Calu3 (cell line): ENCODE results near the gene G3BP2. TPM values are rescaled to one million over a fixed set of nuclear protein-coding genes. Genes with fewer than 3 reads are reported as not detected.
A peak's percentile ranks its signal among the peaks of the same experiment; 100 is the strongest.
"Not testable (repeated sequence)": the region's sequence is repeated elsewhere in the genome, so short reads cannot be mapped to it uniquely, and the experiment has no call there.

Experiments used
- Bru-seq: library from RNA; stranded (reverse); fragments of 400-500 nt; gene quantifications from one replicate; lab custom pipeline; 2021; lab: Mats Ljungman, UMichigan
- BruChase-seq, 2 experiments: library from RNA; stranded (reverse); fragments of 400-500 nt; gene quantifications; one replicate each; lab custom pipeline; 2021; lab: Mats Ljungman, UMichigan
- BruUV-seq: library from RNA; stranded (reverse); fragments of 400-500 nt; replicated peaks from 2 replicates; lab custom pipeline; 2021; lab: Mats Ljungman, UMichigan
- CTCF ChIA-PET: fragments of 300-600 bp; sonication (Branson Sonifier 250); formaldehyde crosslinking; loops from one replicate; lab custom pipeline; 2022; ENCODE audit warnings: antibody characterized with exemption; lab: Charles Lee
- DNase-seq: peaks from one replicate; pipeline ENCODE4 v3.0.0; 2022
- H3K27ac Mint-ChIP-seq: one replicate; pipeline ENCODE4 v1.8.0; 2022; ENCODE audit warnings: mixed read lengths; ENCODE audit not compliant: unreplicated experiment
- H3K27me3 Mint-ChIP-seq: one replicate; pipeline ENCODE4 v1.8.0; 2022; ENCODE audit warnings: mixed read lengths; ENCODE audit not compliant: unreplicated experiment
- H3K36me3 Mint-ChIP-seq: one replicate; pipeline ENCODE4 v1.8.0; 2022; ENCODE audit warnings: mild to moderate bottlenecking, moderate library complexity, mixed read lengths; ENCODE audit not compliant: insufficient read depth, unreplicated experiment
- H3K4me1 Mint-ChIP-seq: one replicate; pipeline ENCODE4 v1.8.0; 2022; ENCODE audit warnings: mild to moderate bottlenecking, low read depth, mixed read lengths; ENCODE audit not compliant: unreplicated experiment
- H3K4me3 Mint-ChIP-seq: one replicate; pipeline ENCODE4 v1.8.0; 2022; ENCODE audit warnings: mild to moderate bottlenecking, low read depth, moderate library complexity, mixed read lengths; ENCODE audit not compliant: unreplicated experiment
- H3K9me3 Mint-ChIP-seq: one replicate; pipeline ENCODE4 v1.8.0; 2022; ENCODE audit warnings: low read depth, mixed read lengths; ENCODE audit not compliant: unreplicated experiment
- CTCF ChIP-seq: fragments of 200-600 bp; IDR thresholded peaks from one replicate; pipeline ENCODE4 v1.8.0; 2022; ENCODE audit warnings: antibody characterized with exemption; ENCODE audit not compliant: unreplicated experiment
- intact Hi-C: fragments of 100-400 bp; cut with micrococcal nuclease; formaldehyde crosslinking; loops from one replicate; pipeline ENCODE4 v1.10.0; 2022; ENCODE audit not compliant: unreplicated experiment
- long read RNA-seq: library from polyadenylated mRNA; stranded (forward); transcript quantifications from one replicate; pipeline ENCODE4 v2.0.0, GENCODE V29; 2022
- total RNA-seq: library from RNA; stranded (reverse); gene quantifications from 2 replicates; pipeline ENCODE4 v1.2.3, GENCODE V29; 2022

Gene G3BP2
- total RNA-seq (122 and 128 TPM in 2 replicates), Bru-seq, nascent RNA (percentile 94 among the genes with signal in this experiment), BruChase-seq, experiment 1, labeled RNA remaining after a 6-hour chase (percentile 96 among the genes with signal in this experiment), BruChase-seq, experiment 2, labeled RNA remaining after a 2-hour chase (percentile 95 among the genes with signal in this experiment)
- long read RNA-seq, full-length matches to known transcripts, result 86 of 106 reads
- long read RNA-seq, partial matches to known transcripts, result 0 of 106 reads
- long read RNA-seq, other reads (novel, unspliced or antisense), result 20 of 106 reads

GRCh38 chr4:75673027-75673958 is at the start of gene G3BP2:
Gene G3BP2, minus strand, starts transcription at chr4:75673411. Its CDS starts 11,386 bp downstream, at chr4:75662025.
- H3K4me3 Mint-ChIP-seq, result peak within 1 kb of the TSS; percentile 99
- H3K27me3 Mint-ChIP-seq, result no peaks in the 10 kb centered on the region
- no peak for TF ChIP-seq CTCF
- peaks cover 32% of the 10 kb centered on the region for H3K36me3 Mint-ChIP-seq
- DNase-seq, result peak; percentile 92
- CTCF ChIA-PET, result interaction anchor here (0.8 to 1.2 kb wide), 3 partner anchors 42 to 215 kb away, joined by 3 to 7 read pairs (median 4); partner anchors contain the start of gene USO1
- BruUV-seq, result no TSS peak
- peak within 1 kb of the TSS; percentile 97 for H3K27ac Mint-ChIP-seq
- H3K9me3 Mint-ChIP-seq, result no peaks in the 10 kb centered on the region
- intact Hi-C loops, result loop anchor here (5.0 kb wide), 1 partner anchor 49 kb away; the partner anchor contains the start of gene USO1
- peaks cover 31% of the 10 kb centered on the region for H3K4me1 Mint-ChIP-seq

DNA sequence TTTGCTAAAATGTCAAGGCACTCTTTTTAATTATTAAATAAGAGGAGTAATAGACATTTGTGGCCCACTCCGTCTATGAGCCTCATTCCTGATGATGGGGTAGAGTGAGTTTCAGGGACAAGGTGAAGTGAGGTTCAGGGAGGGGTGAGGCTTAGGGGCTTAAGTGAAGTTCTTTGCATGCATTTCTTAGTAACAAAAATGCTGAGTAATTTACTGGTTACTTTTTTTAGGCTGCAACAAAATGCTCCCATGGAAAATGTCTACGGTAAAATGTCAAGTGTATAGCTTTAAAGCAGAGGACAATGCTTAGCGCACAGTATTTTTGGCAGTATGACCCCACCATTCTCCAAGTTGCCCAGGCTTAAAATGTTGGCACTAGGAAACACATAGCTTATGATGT is 49.2 kb upstream of the G3BP2 start:
- H3K9me3 Mint-ChIP-seq, result no peaks in the 10 kb centered on the region
- no peak for TF ChIP-seq CTCF
- DNase-seq, result no peak
- peaks cover 36% of the 10 kb centered on the region for H3K36me3 Mint-ChIP-seq
- H3K4me1 Mint-ChIP-seq, result peaks cover 23% of the 10 kb centered on the region
- H3K4me3 Mint-ChIP-seq, result no peak overlapping the region
- no peaks in the 10 kb centered on the region for H3K27me3 Mint-ChIP-seq
- CTCF ChIA-PET, result no interaction called here
- no peak overlapping the region for H3K27ac Mint-ChIP-seq
- no TSS peak for BruUV-seq
- intact Hi-C loops, result loop anchor here (5.0 kb wide), 2 partner anchors 50 to 70 kb away; partner anchors contain the start of gene G3BP2

DNA sequence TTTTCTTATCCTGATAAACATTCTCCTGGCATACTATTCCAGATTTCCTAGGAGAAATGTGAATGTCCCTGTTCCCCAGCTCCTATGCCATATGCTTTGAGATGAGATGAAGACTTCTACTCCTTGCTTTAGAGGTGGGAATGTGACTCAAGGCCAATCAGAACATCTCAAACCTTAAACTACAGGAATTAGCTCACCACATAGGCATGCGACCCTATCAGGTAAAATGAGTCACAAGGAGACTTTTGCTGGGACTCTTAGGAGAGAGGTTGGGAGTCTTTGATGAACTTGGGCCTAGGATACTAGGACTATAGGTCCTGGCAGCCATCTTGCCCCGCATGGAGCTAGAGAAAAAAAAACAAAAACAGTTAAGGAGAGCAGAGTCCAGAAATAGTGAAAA is 45.3 kb upstream of the G3BP2 start:
- H3K4me3 Mint-ChIP-seq, result no peak overlapping the region
- peaks cover 7% of the 10 kb centered on the region for H3K36me3 Mint-ChIP-seq
- intact Hi-C loops, result no loop called here
- H3K27ac Mint-ChIP-seq, result no peak overlapping the region
- no peaks in the 10 kb centered on the region for H3K9me3 Mint-ChIP-seq
- H3K27me3 Mint-ChIP-seq, result no peaks in the 10 kb centered on the region
- BruUV-seq, result no TSS peak
- no peak for DNase-seq
- TF ChIP-seq CTCF, result no peak
- H3K4me1 Mint-ChIP-seq, result peaks cover 10% of the 10 kb centered on the region
- CTCF ChIA-PET, result no interaction called here

GRCh38 chr4:75717408-75717807 is 44.2 kb upstream of the G3BP2 start:
- Mint-ChIP-seq H3K27me3 (no peaks in the 10 kb centered on the region), H3K36me3 (peaks cover 5% of the 10 kb centered on the region), H3K4me3 (no peak overlapping the region), H3K9me3 (no peaks in the 10 kb centered on the region), H3K4me1 (no peaks in the 10 kb centered on the region), H3K27ac (no peak overlapping the region)
- no TSS peak for BruUV-seq
- CTCF ChIA-PET, result no interaction called here
- intact Hi-C loops, result no loop called here
- DNase-seq, result no peak
- TF ChIP-seq CTCF, result no peak

GRCh38 chr4:75716054-75716453 is 42.8 kb upstream of the G3BP2 start:
- CTCF ChIA-PET, result interaction anchor here (1.8 kb wide), 1 partner anchor 8 kb away, joined by 5 read pairs; the partner anchor contains the start of gene USO1
- H3K36me3 Mint-ChIP-seq, H3K27me3 Mint-ChIP-seq, BruUV-seq, H3K9me3 Mint-ChIP-seq, DNase-seq, H3K27ac Mint-ChIP-seq, H3K4me1 Mint-ChIP-seq, intact Hi-C loops, H3K4me3 Mint-ChIP-seq: not testable (repeated sequence)
